K562 (cell line): ENCODE results near the gene GMNN. TPM values are rescaled to one million over a fixed set of nuclear protein-coding genes. Genes with fewer than 3 reads are reported as not detected.
"Not testable (repeated sequence)": the region's sequence is repeated elsewhere in the genome, so short reads cannot be mapped to it uniquely, and the experiment has no call there.

Experiments
- ATAC-seq: fragments of 200-7000 bp; cut with Tn5 transposase; 3 replicates; pipeline ENCODE4 v1.9.1; 2020; ENCODE audit warnings: moderate library complexity
- BruUV-seq: library from RNA; stranded (reverse); fragments of 400-500 nt; replicated peaks from 2 replicates; lab custom pipeline; 2021; lab: Mats Ljungman, UMichigan
- CTCF ChIA-PET: fragments of 300-600 bp; formaldehyde crosslinking; extraction: SDS; loops from one replicate; lab custom pipeline; 2021; ENCODE audit warnings: low intra/inter-chr PET ratio; lab: Yijun Ruan, JAX
- POLR2A ChIA-PET: fragments of 300-600, 350-650 bp; sonication (Branson Sonifier 250); formaldehyde crosslinking; extraction: SDS; loops from one replicate; lab custom pipeline; 2021; ENCODE audit warnings: antibody characterized with exemption, inconsistent platforms; lab: Yijun Ruan, JAX
- DNase-seq, 4 experiments: peaks; one replicate each; pipeline versions ENCODE4 v3.0.0 to v3.0.0-alpha.2; 2011 to 2018; ENCODE audit warnings: low spot score in 3 of 4, mixed read lengths in 3 of 4; ENCODE audit errors: extremely low read depth in 1 of 4
- FAIRE-seq: peaks from 2 replicates; lab custom pipeline; 2011; peaks lifted over from hg19 to GRCh38; lab: Jason Lieb, UNC
- H2AFZ ChIP-seq: 2 replicates; pipeline ENCODE4 v1.6.0; 2011; ENCODE audit warnings: low read depth, low read length, control low read depth, inconsistent platforms
- H3K27ac ChIP-seq: fragments of 200-600 bp; 3 replicates; pipeline ENCODE4 v1.8.0; 2011; ENCODE audit warnings: low read depth, mild to moderate bottlenecking, control low read depth, inconsistent platforms, low read length, moderate library complexity, mixed read lengths; ENCODE audit errors: extremely low read depth
- H3K27me3 ChIP-seq, 2 experiments: fragments of 300-600 bp in 1 of 2; 2 replicates in 1 of 2; 3 replicates in 1 of 2; pipeline versions ENCODE4 v1.6.0 to v1.8.0; 2011; ENCODE audit warnings: inconsistent platforms in 2 of 2, low read length in 2 of 2, mild to moderate bottlenecking in 1 of 2, mixed read lengths in 1 of 2, moderate library complexity in 1 of 2; ENCODE audit not compliant: control insufficient read depth in 2 of 2, insufficient read depth in 2 of 2
- H3K36me3 ChIP-seq: fragments of 300-600 bp; 3 replicates; pipeline ENCODE4 v1.8.0; 2011; ENCODE audit warnings: mild to moderate bottlenecking, low read length, inconsistent platforms; ENCODE audit not compliant: control insufficient read depth, insufficient read depth
- H3K4me1 ChIP-seq, 2 experiments: fragments of 200-600 bp in 1 of 2; replicated peaks in 1 of 2; 2 replicates in 1 of 2; 3 replicates in 1 of 2; pipeline versions ENCODE4 v1.5.1 to v1.8.0; 2011; ENCODE audit warnings: inconsistent platforms in 2 of 2, low read length in 2 of 2, mild to moderate bottlenecking in 1 of 2, mixed read lengths in 1 of 2, moderate library complexity in 1 of 2; ENCODE audit not compliant: control insufficient read depth in 2 of 2, insufficient read depth in 2 of 2
- H3K4me2 ChIP-seq: 2 replicates; pipeline ENCODE4 v1.6.1; 2011; ENCODE audit warnings: low read length, control low read depth, inconsistent platforms, mixed read lengths; ENCODE audit not compliant: insufficient read depth
- H3K4me3 ChIP-seq: fragments of 200-600 bp; sonication (generic), shearing (Covaris generic); 2 replicates; pipeline ENCODE4 v1.5.1; 2016; ENCODE audit warnings: control low read depth, inconsistent platforms
- H3K79me2 ChIP-seq: fragments of 200-600 bp; 3 replicates; pipeline ENCODE4 v1.8.0; 2011; ENCODE audit warnings: low read length, inconsistent platforms; ENCODE audit not compliant: control insufficient read depth, insufficient read depth
- H3K9ac ChIP-seq, 2 experiments: 2 replicates each; pipeline versions ENCODE4 v1.6.0 to v1.6.1; 2011; ENCODE audit warnings: low read depth in 2 of 2, low read length in 2 of 2, control low read depth in 1 of 2, inconsistent platforms in 1 of 2, mild to moderate bottlenecking in 1 of 2, mixed read lengths in 1 of 2; ENCODE audit not compliant: insufficient read depth in 1 of 2
- H3K9me1 ChIP-seq: one replicate; pipeline ENCODE4 v1.6.0; 2011; ENCODE audit warnings: inconsistent platforms, mild to moderate bottlenecking, low read length, moderate library complexity; ENCODE audit not compliant: control insufficient read depth, insufficient read depth
- H3K9me3 ChIP-seq: replicated peaks from 2 replicates; pipeline ENCODE4 v1.5.1; 2011; ENCODE audit warnings: low read depth, low read length, inconsistent platforms; ENCODE audit not compliant: control insufficient read depth, insufficient read depth
- H4K20me1 ChIP-seq: replicated peaks from 2 replicates; pipeline ENCODE4 v1.6.1; 2011; ENCODE audit warnings: low read length, inconsistent platforms, mixed read lengths; ENCODE audit not compliant: control insufficient read depth, insufficient read depth
- NFYB ChIP-seq: IDR thresholded peaks from 2 replicates; pipeline ENCODE4 v1.6.1; 2011; ENCODE audit warnings: mild to moderate bottlenecking, moderate library complexity; ENCODE audit not compliant: insufficient read length; ENCODE audit errors: extremely low read depth
- POLR2A ChIP-seq: fragments of 450-650 bp; conservative IDR thresholded peaks from 2 replicates; pipeline ENCODE4 v1.6.1; 2016
- WGBS: fragments of 100-300 bp; shearing (Covaris generic); methylation state at CpG from one replicate; pipeline ENCODE4 v1.1.6; 2016; ENCODE audit warnings: low coverage, mixed read lengths; ENCODE audit not compliant: insufficient coverage; ENCODE audit errors: missing lambda C conversion rate; 5-methylcytosine and 5-hydroxymethylcytosine counted together
- in situ Hi-C: fragments of 300-500 bp; cut with MboI; formaldehyde crosslinking; loops from 4 replicates; pipeline ENCODE4 v1.15.0; 2018; ENCODE audit warnings: inconsistent platforms, mixed read lengths
- intact Hi-C: fragments of 100-400 bp; cut with micrococcal nuclease; formaldehyde crosslinking; loops from 2 replicates; pipeline ENCODE4 v1.14.2; 2022
- polyA plus RNA-seq, 8 experiments: library from polyadenylated mRNA; depleted of rRNA in 4 of 8; stranded (reverse) in 5 of 8; unstranded in 3 of 8; fragments of >200 nt; fragmentation: Nextera tagmentation in 2 of 8; fragmentation: Illumina TruSeq in 1 of 8; extraction: Ambion mirVana in 2 of 8; extraction: Trizol in 1 of 8; gene quantifications; 2 replicates each; pipeline versions ENCODE4 v1.2.1 to v1.2.3, GENCODE V29; 2011 to 2014; ENCODE audit warnings: inconsistent platforms in 1 of 8, missing spikeins in 1 of 8
- total RNA-seq, 7 experiments: library from RNA; depleted of rRNA in 6 of 7; stranded (reverse); fragments of >200 nt in 6 of 7; fragmentation: Illumina TruSeq in 2 of 7; extraction: Trizol in 2 of 7; gene quantifications; 2 replicates each; pipeline versions ENCODE4 v1.2.1 to v1.2.3, GENCODE V29; 2011 to 2021; ENCODE audit warnings: low replicate concordance in 1 of 7

Gene GMNN
- total and polyA plus RNA-seq, 9 of the 15 experiments (the other 6 are each of a cell fraction or from before 2014, with no cell fraction given), result 144 to 370 (median 210) TPM

GRCh38 chr6:24764833-24765828, 9.6 kb upstream of the GMNN start:
- TF ChIP-seq NFYB, result peak; percentile 15
- peak; percentile 61 for TF ChIP-seq POLR2A
- not testable (repeated sequence) for H3K9ac ChIP-seq, H3K79me2 ChIP-seq, DNase-seq, H3K4me2 ChIP-seq, H3K9me3 ChIP-seq, FAIRE-seq, H3K4me3 ChIP-seq, H3K9me1 ChIP-seq, H3K27me3 ChIP-seq, H3K36me3 ChIP-seq, ATAC-seq, H3K27ac ChIP-seq, H4K20me1 ChIP-seq
- 67% methylated on average over 18 of the region's 20 CpGs for WGBS
- Histone ChIP-seq H2AFZ (peak overlapping the region; percentile 44; the same call in 1 of the 2 replicates), H3K4me1 (peaks cover 0 to 10% of the 10 kb centered on the region in 2 experiments; a peak in 2 of 5 replicates)
- TSS peak; percentile 99 for BruUV-seq
- POLR2A ChIA-PET, result interaction anchor here (0.6 to 1.1 kb wide), 2 partner anchors 9 to 1291 kb away, joined by 3 to 4 read pairs; a partner anchor contains a TSS
- CTCF ChIA-PET, result interaction anchor here (1.2 to 2.8 kb wide), 2 partner anchors 182 to 240 kb away, joined by 3 to 21 read pairs; no protein-coding TSS in a partner anchor
- intact Hi-C loops, result loop anchor here (5.0 kb wide), 2 partner anchors 238 to 483 kb away; no protein-coding TSS in a partner anchor
- in situ Hi-C loops, result loop anchor here (10.0 kb wide), 1 partner anchor 190 kb away; no protein-coding TSS in a partner anchor

GRCh38 chr6:24765968-24766367, 8.8 kb upstream of the GMNN start:
- H3K4me1 ChIP-seq, H3K9me1 ChIP-seq, DNase-seq, H3K79me2 ChIP-seq, H4K20me1 ChIP-seq, H3K27ac ChIP-seq, FAIRE-seq, H3K27me3 ChIP-seq, H3K9ac ChIP-seq, H3K9me3 ChIP-seq, ATAC-seq, H2AFZ ChIP-seq, BruUV-seq, H3K4me3 ChIP-seq, H3K4me2 ChIP-seq, H3K36me3 ChIP-seq: not testable (repeated sequence)
- intact Hi-C loops (loop anchor here (1.0 to 5.0 kb wide), 3 partner anchors 185 to 484 kb away; no protein-coding TSS in a partner anchor), in situ Hi-C loops (loop anchor here (10.0 kb wide), 1 partner anchor 191 kb away; no protein-coding TSS in a partner anchor)
- 50% methylated on average over 2 of the region's 26 CpGs for WGBS
- CTCF ChIA-PET, result interaction anchor here (0.6 to 2.8 kb wide), 5 partner anchors 44 to 483 kb away, joined by 3 to 21 read pairs (median 5); no protein-coding TSS in a partner anchor
- POLR2A ChIA-PET, result interaction anchor here (1.1 kb wide), 1 partner anchor 8 kb away, joined by 4 read pairs; no protein-coding TSS in a partner anchor
